Purkinje cell (primary cell): ENCODE results near the gene TOX2. TPM values are rescaled to one million over a fixed set of nuclear protein-coding genes. Genes with fewer than 3 reads are reported as not detected.

Experiments used
- polyA plus RNA-seq: library from polyadenylated mRNA; unstranded; fragments of >200 nt; fragmentation: Nextera tagmentation; gene quantifications from 2 replicates; pipeline ENCODE4 v1.2.1, GENCODE V29; 2014

TOX2 gene, protein sequence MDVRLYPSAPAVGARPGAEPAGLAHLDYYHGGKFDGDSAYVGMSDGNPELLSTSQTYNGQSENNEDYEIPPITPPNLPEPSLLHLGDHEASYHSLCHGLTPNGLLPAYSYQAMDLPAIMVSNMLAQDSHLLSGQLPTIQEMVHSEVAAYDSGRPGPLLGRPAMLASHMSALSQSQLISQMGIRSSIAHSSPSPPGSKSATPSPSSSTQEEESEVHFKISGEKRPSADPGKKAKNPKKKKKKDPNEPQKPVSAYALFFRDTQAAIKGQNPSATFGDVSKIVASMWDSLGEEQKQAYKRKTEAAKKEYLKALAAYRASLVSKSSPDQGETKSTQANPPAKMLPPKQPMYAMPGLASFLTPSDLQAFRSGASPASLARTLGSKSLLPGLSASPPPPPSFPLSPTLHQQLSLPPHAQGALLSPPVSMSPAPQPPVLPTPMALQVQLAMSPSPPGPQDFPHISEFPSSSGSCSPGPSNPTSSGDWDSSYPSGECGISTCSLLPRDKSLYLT
- polyA plus RNA-seq: not detected in 2 replicates

GRCh38 chr20:43914311-43915210 lies at the start of gene TOX2:
Gene TOX2 (plus strand): TSS chr20:43914852. CDS start chr20:43914892, 40 bp downstream.

Other genes starting within 250 kb of the TOX2 start
- not detected in 2 replicates for gene MYBL2, start 247.7 kb upstream of the TOX2 start, polyA plus RNA-seq
- not detected in 2 replicates for gene GTSF1L, start 187.8 kb upstream of the TOX2 start, polyA plus RNA-seq